Gastrocnemius medialis (tissue), 4 donors: ENCODE results near the gene TMEM161B.

Source experiments
- POLR2A ChIP-seq, 2 donors: fragments of 450-650 bp; IDR thresholded peaks; one replicate each; pipeline ENCODE4 v1.6.1; 2017; ENCODE audit warnings: antibody characterized with exemption in 2 of 2, mild to moderate bottlenecking in 2 of 2, moderate library complexity in 2 of 2
- TF ChIP-seq, protein P1 (sequence below), 5 experiments: fragments of 450-650 bp in 3 of 5; fragments of 200-600 bp in 2 of 5; sonication (generic) in 2 of 5; IDR thresholded peaks in 4 of 5; conservative IDR thresholded peaks in 1 of 5; 1 replicate in 4 of 5; 2 replicates in 1 of 5; pipeline ENCODE4 v1.5.1; 2016 to 2019; ENCODE audit warnings: antibody characterized with exemption in 5 of 5, mild to moderate bottlenecking in 3 of 5, moderate library complexity in 3 of 5

DNA sequence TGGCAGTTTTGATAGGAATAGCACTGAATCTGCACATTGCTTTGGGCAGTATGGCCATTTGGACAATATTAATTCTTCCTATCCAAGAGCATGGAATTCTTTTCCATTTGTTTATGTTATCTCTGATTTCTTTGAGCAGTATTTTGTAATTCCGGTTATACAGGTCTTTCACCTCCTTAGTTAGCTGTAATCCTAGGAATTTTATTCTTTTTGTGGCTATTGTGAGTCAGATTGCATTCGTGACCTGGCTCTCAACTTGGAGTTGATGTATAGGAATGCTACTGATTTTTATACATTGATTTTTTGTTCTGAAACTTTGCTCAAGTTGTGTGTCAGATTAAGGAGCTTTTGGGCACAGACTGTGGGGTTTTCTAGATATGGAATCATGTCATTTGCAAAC lies 24.0 kb downstream of the TMEM161B start:
- TF ChIP-seq, protein P1, sequence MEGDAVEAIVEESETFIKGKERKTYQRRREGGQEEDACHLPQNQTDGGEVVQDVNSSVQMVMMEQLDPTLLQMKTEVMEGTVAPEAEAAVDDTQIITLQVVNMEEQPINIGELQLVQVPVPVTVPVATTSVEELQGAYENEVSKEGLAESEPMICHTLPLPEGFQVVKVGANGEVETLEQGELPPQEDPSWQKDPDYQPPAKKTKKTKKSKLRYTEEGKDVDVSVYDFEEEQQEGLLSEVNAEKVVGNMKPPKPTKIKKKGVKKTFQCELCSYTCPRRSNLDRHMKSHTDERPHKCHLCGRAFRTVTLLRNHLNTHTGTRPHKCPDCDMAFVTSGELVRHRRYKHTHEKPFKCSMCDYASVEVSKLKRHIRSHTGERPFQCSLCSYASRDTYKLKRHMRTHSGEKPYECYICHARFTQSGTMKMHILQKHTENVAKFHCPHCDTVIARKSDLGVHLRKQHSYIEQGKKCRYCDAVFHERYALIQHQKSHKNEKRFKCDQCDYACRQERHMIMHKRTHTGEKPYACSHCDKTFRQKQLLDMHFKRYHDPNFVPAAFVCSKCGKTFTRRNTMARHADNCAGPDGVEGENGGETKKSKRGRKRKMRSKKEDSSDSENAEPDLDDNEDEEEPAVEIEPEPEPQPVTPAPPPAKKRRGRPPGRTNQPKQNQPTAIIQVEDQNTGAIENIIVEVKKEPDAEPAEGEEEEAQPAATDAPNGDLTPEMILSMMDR (IDR thresholded peaks at IDR 0.05 in 4 of 5, conservative IDR thresholded peaks at IDR 0.05 in 1 of 5) = no peak
- no peak for TF ChIP-seq POLR2A (IDR thresholded peaks at IDR 0.05)
